GM18907 (cell line): ENCODE measurements around the gene IL18R1.

Experiments
- ATAC-seq: cut with Tn5 transposase; IDR thresholded peaks from one replicate; pipeline ENCODE4 v1.9.1; 2021; ENCODE audit warnings: mild to moderate bottlenecking, moderate library complexity; ENCODE audit not compliant: unreplicated experiment

The IL18R1 gene

GRCh38 chr2:102387763-102388546, 32.4 kb downstream of the IL18R1 start:
- no peak for ATAC-seq

DNA sequence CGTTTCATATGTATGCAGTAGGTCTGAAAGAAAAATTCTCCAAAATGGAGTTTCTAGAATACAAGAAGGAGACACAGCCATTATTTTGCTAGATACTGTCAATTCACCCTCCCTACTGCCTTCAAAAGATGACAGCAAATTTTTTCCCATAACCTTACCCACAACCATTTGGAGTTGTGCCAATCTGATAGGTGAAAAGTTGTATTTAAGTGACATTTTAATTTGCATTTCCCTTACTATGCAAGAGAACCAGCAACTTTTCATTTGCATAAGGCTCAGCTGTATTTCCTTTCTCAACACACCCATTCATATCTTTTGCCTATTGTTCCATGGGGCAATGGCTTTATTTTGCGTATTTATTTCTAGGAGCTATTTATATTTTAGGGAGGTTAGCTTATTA, 36.0 kb downstream of the IL18R1 start:
- ATAC-seq = no peak

DNA sequence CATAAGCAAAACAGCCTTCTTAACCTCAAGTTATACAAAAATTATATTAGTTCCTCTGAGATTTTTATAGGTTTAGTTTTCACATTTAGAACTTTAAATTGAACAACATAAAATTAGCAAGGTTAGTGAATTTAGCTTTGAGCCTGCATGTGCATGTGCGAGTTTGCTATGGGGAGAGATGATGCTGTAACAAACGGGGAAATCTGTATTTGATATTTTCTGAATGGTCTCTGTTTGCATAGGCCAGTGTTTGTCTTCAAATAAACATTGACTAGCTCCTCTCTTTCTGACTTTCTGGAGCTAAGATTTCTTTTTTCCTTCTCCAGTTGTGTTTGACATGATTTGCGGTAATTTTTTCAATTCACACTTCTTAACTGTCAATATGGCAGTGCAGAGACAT, 36.5 kb downstream of the IL18R1 start:
- no peak for ATAC-seq

GRCh38 chr2:102392942-102393341, 37.3 kb downstream of the IL18R1 start:
- ATAC-seq = no peak

DNA sequence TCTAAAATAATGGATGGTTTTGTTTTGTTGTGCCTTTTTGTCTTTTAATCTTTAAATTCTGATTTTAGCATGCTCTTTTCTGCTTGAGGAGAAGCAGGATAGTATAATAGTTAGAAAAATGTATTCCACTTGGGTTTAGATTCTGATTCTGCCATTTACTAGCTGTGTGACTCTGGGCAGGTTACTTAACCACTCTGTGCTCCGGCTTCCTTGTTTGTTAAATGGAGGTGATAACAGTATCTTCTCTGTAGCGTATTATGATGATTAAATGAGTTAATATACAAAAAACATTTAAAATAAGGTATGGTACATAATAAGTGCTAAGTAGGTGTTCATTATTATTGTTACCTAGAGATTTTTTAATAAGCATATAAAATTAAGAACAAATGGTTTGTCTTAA, 40.4 kb downstream of the IL18R1 start:
- no peak for ATAC-seq

GRCh38 chr2:102397209-102397608, 41.6 kb downstream of the IL18R1 start:
- no peak for ATAC-seq

- ATAC-seq = no peak
These were observed 44.0 kb downstream of the IL18R1 start for GRCh38 chr2:102399499-102400141.

DNA sequence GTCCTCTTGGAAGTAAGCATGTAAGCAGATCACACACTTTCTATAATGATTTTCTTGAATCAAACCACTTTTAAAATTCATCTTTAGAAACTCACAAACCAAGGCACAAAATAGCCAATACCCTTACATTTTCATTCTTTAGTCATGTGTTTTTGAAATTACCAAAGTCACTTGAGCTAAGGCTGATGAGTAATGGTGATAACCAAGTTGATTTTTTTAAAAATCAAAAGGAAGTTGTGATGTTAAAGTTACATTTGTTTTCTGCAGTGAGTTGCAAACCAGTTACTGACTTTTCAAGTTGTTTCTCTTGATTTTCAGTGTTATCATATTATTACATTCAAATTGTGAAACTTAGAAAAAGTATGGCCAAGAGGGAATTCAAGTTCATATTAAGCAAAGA, 45.9 kb downstream of the IL18R1 start:
- no peak for ATAC-seq

DNA sequence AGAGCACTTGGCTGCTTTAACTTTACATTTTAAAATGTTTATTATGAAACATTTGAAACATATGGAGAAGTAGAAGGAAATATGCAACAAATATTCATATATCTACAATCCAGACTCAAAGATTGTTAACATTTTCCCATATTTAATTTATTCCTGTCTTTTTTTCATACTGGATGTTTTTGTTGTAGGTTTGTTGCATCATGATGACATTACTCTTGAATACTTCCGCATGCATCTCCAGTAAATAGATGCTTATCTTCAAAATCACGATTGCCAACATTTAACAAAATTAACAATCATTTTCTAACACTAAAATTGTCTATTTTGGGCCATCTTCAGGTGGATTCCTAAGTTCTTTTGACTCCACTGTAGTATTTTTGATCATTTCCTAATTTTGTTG, 46.3 kb downstream of the IL18R1 start:
- ATAC-seq = no peak

DNA sequence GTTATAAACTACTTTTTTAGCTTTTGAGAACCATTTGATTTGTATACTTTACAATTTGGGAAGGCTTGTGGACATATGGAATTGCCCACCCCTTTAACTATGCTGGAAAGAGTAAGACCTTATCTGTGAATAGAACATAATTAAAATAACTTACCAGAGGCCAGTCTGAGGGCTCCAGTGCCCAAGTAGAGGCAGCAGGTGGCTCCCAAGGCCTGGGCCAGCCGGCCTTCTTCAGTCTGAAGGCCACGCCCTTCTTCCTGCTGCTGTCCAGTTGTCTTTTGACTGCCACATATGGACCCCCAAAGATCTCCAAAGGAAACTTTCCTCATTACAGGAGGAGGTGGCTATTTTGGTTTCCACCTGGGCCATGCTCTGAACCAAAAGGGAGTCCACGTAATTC, 55.4 kb downstream of the IL18R1 start:
- ATAC-seq = no peak

GRCh38 chr2:102412199-102412598, 56.6 kb downstream of the IL18R1 start:
- no peak for ATAC-seq

DNA sequence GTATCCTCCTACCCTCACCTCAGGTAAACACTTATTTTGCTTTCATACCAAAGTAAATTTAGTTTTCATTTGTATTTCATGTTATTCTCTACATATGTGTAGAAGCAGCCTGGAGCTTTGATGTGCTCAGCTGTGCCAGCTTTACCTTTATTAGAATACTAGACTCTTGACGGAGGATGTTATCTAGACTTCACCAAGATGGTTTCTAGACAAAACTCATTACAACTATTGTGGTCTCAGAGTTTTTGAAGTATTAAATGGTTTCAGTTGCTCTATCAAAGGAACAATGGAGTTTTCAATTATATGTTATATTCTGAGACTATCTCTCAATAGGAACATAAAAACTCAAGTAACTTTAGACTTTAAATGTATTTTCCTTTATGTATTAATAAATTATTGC, 62.4 kb downstream of the IL18R1 start:
- peak; percentile 69 for ATAC-seq

DNA sequence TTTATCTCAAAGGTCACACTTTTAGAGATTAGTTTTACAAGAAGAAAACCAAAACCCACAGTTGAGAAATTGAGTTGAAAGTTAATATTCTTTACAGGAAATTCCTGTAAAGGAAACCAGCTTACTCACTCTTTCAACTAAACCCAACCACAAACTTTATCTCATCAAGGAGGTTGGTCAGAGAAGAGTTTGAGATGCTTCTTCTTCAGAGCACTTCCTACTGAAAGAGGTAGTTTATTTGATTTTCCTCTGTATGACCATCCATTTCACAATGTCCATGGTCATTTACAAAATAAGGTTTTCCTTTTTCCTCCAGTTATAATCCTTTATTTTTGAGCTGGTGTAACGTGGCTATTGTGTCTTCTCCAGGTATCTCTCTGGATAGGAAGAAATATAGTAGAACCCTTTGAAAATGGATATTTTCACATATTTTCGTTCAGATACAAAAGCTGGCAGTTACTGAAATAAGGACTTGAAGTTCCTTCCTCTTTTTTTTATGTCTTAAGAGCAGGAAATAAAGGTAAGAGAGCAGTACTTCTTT, 62.9 kb downstream of the IL18R1 start:
- ATAC-seq = peak; percentile 94

DNA sequence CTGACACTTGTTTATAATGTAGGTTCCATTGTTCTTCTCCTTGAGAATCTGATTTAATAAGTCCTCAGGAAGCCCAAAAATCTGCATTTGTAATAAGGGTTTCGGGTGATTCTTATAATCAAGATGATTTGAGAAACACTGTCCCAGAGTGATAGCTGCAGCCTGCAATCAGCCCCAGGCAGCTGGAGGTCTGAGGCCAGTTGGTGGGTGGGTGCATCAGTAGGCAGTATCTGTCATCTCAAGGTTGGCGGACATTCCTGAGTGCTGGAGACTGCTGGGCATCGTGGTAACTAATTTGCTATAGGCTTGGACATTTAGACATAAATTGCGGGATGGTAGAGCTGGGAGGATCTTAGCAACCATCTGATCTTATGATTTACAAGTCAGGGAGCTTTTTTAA, 64.7 kb downstream of the IL18R1 start:
- no peak for ATAC-seq

- ATAC-seq = no peak
These were observed 66.5 kb downstream of the IL18R1 start for GRCh38 chr2:102421890-102422759.

DNA sequence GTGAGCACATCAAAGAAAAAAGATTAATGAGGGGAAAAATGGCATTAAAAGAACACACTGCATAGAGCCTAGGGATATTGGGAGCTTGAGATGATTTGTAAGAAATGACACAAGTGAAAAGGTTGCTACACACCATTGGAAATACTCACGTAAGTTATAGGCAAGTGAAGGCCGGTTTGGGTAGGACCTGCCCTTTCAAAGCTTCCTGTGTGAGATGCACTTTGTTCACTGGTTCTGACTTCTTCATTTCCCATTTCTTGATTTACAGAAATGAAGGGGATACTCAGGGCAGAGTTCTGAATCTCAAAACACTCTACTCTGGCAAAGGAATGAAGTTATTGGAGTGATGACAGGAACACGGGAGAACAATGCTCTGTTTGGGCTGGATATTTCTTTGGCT, 67.3 kb downstream of the IL18R1 start, which contains the start of gene IL18RAP:
Gene IL18RAP, plus strand, starts transcription at position 251 of the 400 bp plus-strand sequence. Its CDS starts 118 bp downstream, at position 369.
- no peak for ATAC-seq

- ATAC-seq = no peak
These were observed 67.8 kb downstream of the IL18R1 start for GRCh38 chr2:102423368-102423767.

DNA sequence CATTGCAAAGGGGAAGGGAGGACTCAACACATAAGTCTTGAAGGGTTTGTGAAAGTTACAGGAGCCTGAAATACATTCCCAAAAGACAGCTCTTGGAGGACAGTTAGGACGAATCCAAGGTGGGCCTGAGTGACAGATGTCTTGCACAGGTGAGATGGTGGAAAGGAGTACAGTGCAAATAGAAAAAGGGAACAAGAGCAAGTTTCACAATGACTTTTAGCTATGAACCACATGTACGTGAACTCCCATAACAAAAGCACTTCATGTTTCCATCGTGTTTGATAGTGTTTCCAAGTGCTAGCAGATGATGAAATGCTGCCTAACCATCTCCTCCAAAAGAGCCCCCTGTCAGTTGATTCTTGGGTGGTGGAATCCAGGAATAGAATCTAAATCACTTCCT, 69.2 kb downstream of the IL18R1 start:
- peak; percentile 91 for ATAC-seq

GRCh38 chr2:102425441-102426132, 70.0 kb downstream of the IL18R1 start:
- ATAC-seq = peak; percentile 46

- ATAC-seq = no peak
These were observed 71.7 kb downstream of the IL18R1 start for GRCh38 chr2:102427249-102427648.

DNA sequence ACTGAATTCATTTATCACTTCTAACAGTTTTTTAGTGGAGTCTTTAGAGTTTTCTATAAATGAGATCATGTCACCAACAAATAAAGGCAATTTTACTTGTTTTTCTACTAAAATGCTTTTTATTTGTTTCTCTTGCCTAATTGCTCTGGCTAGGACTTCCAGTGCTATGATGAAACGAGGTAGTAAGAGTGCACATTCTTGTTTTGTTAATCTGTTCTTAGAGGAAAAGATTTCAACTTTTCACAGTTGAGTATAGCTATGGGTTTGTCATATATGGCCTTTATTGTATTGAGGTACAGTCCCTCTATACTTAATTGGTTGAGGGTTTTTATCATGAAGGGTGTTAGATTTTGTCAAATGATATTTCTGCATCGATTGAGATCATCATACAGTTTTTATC, 73.0 kb downstream of the IL18R1 start:
- no peak for ATAC-seq
